Hepatocyte (in vitro differentiated cells): ENCODE data around the gene MLYCD. TPM values are rescaled to one million over a fixed set of nuclear protein-coding genes. Genes with fewer than 3 reads are reported as not detected.

Experiments
- DNase-seq: peaks from one replicate; pipeline ENCODE4 v3.0.0-alpha.2; 2016; ENCODE audit warnings: low spot score
- H2AFZ ChIP-seq: fragments of 200-600 bp; sonication (generic); 2 replicates; pipeline ENCODE4 v1.6.0; 2016; ENCODE audit warnings: antibody characterized with exemption, mild to moderate bottlenecking
- H3K27ac ChIP-seq: fragments of 200-600 bp; sonication (generic); 2 replicates; pipeline ENCODE4 v1.5.1; 2016; ENCODE audit warnings: mild to moderate bottlenecking
- H3K27me3 ChIP-seq: fragments of 200-600 bp; sonication (generic); 2 replicates; pipeline ENCODE4 v1.6.1; 2016
- H3K36me3 ChIP-seq: fragments of 200-600 bp; sonication (generic); replicated peaks from 2 replicates; pipeline ENCODE4 v1.5.1; 2016; ENCODE audit warnings: low read depth; ENCODE audit not compliant: insufficient read depth
- H3K4me1 ChIP-seq: fragments of 200-600 bp; sonication (generic); 2 replicates; pipeline ENCODE4 v1.5.1; 2016; ENCODE audit warnings: mild to moderate bottlenecking, moderate library complexity; ENCODE audit not compliant: insufficient read depth
- H3K4me2 ChIP-seq: fragments of 200-600 bp; sonication (generic); 2 replicates; pipeline ENCODE4 v1.6.0; 2016
- H3K4me3 ChIP-seq: fragments of 200-600 bp; sonication (generic); 2 replicates; pipeline ENCODE4 v1.5.1; 2016; ENCODE audit warnings: mild to moderate bottlenecking
- H3K79me2 ChIP-seq: fragments of 200-600 bp; sonication (generic); 2 replicates; pipeline ENCODE4 v1.6.0; 2017; ENCODE audit warnings: mild to moderate bottlenecking
- H3K9me2 ChIP-seq: fragments of 200-600 bp; sonication (generic); replicated peaks from 2 replicates; pipeline ENCODE4 v1.6.0; 2017; ENCODE audit warnings: mild to moderate bottlenecking; ENCODE audit not compliant: insufficient read depth
- H3K9me3 ChIP-seq: fragments of 200-600 bp; sonication (generic); 2 replicates; pipeline ENCODE4 v1.5.1; 2016; ENCODE audit warnings: low read depth, mild to moderate bottlenecking
- H4K20me1 ChIP-seq: fragments of 200-600 bp; sonication (generic); 2 replicates; pipeline ENCODE4 v1.6.0; 2016; ENCODE audit warnings: mild to moderate bottlenecking; ENCODE audit not compliant: insufficient read depth, poor library complexity, severe bottlenecking
- EZH2 ChIP-seq: fragments of 200-600 bp; sonication (generic); IDR thresholded peaks from 2 replicates; pipeline ENCODE4 v1.6.1; 2016; ENCODE audit warnings: antibody characterized with exemption, mild to moderate bottlenecking, borderline replicate concordance
- EZH2phosphoT487 ChIP-seq: fragments of 200-600 bp; sonication (generic); IDR thresholded peaks from one replicate; pipeline ENCODE4 v1.6.1; 2018; ENCODE audit warnings: antibody characterized with exemption, mild to moderate bottlenecking, low read depth, moderate library complexity; ENCODE audit not compliant: unreplicated experiment, severe bottlenecking
- WGBS: methylation state at CpG from one replicate; pipeline ENCODE4 v1.1.6; 2016; ENCODE audit warnings: low lambda C conversion rate; ENCODE audit errors: missing lambda C conversion rate; 5-methylcytosine and 5-hydroxymethylcytosine counted together
- polyA plus RNA-seq: library from polyadenylated mRNA; unstranded; fragments of >200 nt; fragmentation: Nextera tagmentation; extraction: Ambion mirVana; gene quantifications from 2 replicates; pipeline ENCODE4 v1.2.1, GENCODE V29; 2016
- total RNA-seq: library from RNA; depleted of rRNA; stranded (reverse); fragments of >200 nt; gene quantifications from 2 replicates; pipeline ENCODE4 v1.2.3, GENCODE V29; 2014
- TF ChIP-seq, protein P1 (sequence below): fragments of 200-600 bp; sonication (generic); IDR thresholded peaks from 2 replicates; pipeline ENCODE4 v1.5.1; 2016; ENCODE audit warnings: antibody characterized with exemption, mild to moderate bottlenecking; ENCODE audit not compliant: poor library complexity

MLYCD gene
- total and polyA plus RNA-seq, 2 experiments from 2014 or later, result 6.3 to 10.1 TPM

DNA sequence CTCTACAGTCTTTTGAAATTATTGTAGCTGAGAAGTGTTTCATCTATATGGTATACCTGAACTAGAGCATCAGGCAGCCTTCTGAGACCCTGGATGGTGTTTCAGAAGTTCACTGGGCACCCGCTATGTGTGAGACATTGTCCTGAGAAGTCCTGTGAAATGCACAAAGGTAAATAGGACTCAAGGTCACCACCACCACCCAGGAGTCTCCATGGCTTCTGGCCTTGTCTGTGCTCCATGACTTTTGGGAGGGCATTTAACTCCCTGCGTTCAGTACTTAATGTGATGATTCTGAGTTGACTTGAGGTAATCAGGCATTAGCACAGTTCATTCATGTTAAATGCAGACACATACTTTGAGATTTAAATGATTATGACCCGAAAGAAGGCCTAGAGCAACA, 1.1 kb downstream of the MLYCD start:
- Histone ChIP-seq H3K27me3 (no peaks in the 10 kb centered on the region), H3K9me2 (no peaks in the 10 kb centered on the region), H3K79me2 (peaks cover 55% of the 10 kb centered on the region), H3K4me2 (peak overlapping the region; percentile 94), H4K20me1 (peaks cover 23% of the 10 kb centered on the region), H3K9me3 (no peaks in the 10 kb centered on the region), H3K4me1 (peaks cover 13% of the 10 kb centered on the region), H2AFZ (no peak overlapping the region), H3K27ac (peak overlapping the region; percentile 95), H3K4me3 (peak overlapping the region; percentile 82), H3K36me3 (no peaks in the 10 kb centered on the region)
- TF ChIP-seq EZH2phosphoT487 (no peak), EZH2 (no peak)
- TF ChIP-seq, protein P1, sequence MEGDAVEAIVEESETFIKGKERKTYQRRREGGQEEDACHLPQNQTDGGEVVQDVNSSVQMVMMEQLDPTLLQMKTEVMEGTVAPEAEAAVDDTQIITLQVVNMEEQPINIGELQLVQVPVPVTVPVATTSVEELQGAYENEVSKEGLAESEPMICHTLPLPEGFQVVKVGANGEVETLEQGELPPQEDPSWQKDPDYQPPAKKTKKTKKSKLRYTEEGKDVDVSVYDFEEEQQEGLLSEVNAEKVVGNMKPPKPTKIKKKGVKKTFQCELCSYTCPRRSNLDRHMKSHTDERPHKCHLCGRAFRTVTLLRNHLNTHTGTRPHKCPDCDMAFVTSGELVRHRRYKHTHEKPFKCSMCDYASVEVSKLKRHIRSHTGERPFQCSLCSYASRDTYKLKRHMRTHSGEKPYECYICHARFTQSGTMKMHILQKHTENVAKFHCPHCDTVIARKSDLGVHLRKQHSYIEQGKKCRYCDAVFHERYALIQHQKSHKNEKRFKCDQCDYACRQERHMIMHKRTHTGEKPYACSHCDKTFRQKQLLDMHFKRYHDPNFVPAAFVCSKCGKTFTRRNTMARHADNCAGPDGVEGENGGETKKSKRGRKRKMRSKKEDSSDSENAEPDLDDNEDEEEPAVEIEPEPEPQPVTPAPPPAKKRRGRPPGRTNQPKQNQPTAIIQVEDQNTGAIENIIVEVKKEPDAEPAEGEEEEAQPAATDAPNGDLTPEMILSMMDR, result no peak
- 66% methylated on average over 3 of the region's 3 CpGs for WGBS
- no peak for DNase-seq

DNA sequence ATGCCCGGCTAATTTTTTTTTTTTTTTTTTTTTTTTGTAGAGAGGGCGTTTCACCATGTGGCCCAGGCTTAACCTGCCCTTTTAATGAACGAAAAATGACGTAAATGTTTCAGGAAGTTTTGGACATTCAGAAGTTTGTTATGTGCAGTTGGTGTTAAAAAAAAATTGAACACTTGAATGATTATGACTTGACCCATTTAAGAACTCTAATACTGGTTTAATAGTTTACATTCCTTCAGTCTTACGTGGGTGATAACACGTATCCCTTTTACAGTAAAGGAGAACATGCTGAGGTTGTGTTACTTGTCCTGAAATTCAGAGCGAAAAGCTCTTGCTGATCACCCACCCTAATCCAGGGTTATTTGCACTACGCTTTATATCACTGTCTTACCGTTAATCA, 1.7 kb downstream of the MLYCD start:
- H4K20me1 ChIP-seq, result peaks cover 27% of the 10 kb centered on the region

DNA sequence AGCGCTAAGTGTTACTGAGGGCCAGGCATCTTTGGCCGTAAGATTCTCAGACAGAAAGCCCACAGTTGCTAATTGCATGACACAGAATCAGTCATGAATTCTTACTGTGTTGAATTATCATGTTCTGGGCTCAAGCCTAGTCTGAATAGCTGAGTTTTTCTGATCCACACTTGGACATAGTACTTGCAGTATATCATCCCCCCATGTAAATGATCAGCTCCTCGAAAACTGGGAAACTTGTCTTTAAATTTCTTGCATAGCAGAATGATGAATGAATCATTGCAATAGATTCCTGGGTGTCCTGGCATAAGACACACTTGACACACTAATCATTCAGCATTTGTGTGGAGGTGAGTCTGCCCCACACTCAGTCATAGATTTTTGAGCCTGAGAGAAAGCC, 2.2 kb downstream of the MLYCD start:
- Histone ChIP-seq H3K27ac (no peak overlapping the region), H3K4me2 (peak overlapping the region; percentile 94)

More for the DNA sequence above, 1.7 kb downstream of the MLYCD start:
- TF ChIP-seq, protein P1, result no peak
- TF ChIP-seq EZH2 (no peak), EZH2phosphoT487 (no peak)
- no peak for DNase-seq
- 87% methylated on average over 9 of the region's 9 CpGs for WGBS
- no peaks in the 10 kb centered on the region for H3K9me2 ChIP-seq
- no peak overlapping the region for H3K27ac ChIP-seq
- H3K27me3 ChIP-seq, result no peaks in the 10 kb centered on the region
- H3K4me3 ChIP-seq, result no peak overlapping the region
- H3K79me2 ChIP-seq, result peaks cover 61% of the 10 kb centered on the region
- no peak overlapping the region for H2AFZ ChIP-seq
- no peaks in the 10 kb centered on the region for H3K9me3 ChIP-seq
- H3K4me1 ChIP-seq, result peaks cover 13% of the 10 kb centered on the region
- H3K4me2 ChIP-seq, result peak overlapping the region; percentile 94
- no peaks in the 10 kb centered on the region for H3K36me3 ChIP-seq

More for the DNA sequence above, 2.2 kb downstream of the MLYCD start:
- Histone ChIP-seq H4K20me1 (peaks cover 31% of the 10 kb centered on the region), H2AFZ (no peak overlapping the region), H3K27me3 (no peaks in the 10 kb centered on the region), H3K9me3 (no peaks in the 10 kb centered on the region), H3K4me1 (peaks cover 13% of the 10 kb centered on the region), H3K9me2 (no peaks in the 10 kb centered on the region), H3K4me3 (no peak overlapping the region), H3K36me3 (no peaks in the 10 kb centered on the region), H3K79me2 (peaks cover 66% of the 10 kb centered on the region)
- DNase-seq, result no peak
- TF ChIP-seq, protein P1, result no peak
- TF ChIP-seq EZH2 (no peak), EZH2phosphoT487 (no peak)
- 92% methylated on average over 3 of the region's 3 CpGs for WGBS
